Astrocyte of the cerebellum (primary cell): ENCODE measurements around the gene TBC1D22A.
"Not testable (repeated sequence)": the region's sequence is repeated elsewhere in the genome, so short reads cannot be mapped to it uniquely, and the experiment has no call there.

ENCODE experiments used
- DNase-seq: peaks from one replicate; pipeline ENCODE4 v3.0.0-alpha.2; 2011; ENCODE audit warnings: low read depth
- H3K4me3 ChIP-seq: 2 replicates; pipeline ENCODE4 v1.5.1; 2011; ENCODE audit warnings: mild to moderate bottlenecking, low read depth, low read length, moderate library complexity
- CTCF ChIP-seq: IDR thresholded peaks from 2 replicates; pipeline ENCODE4 v1.5.1; 2012; ENCODE audit warnings: low read length, low read depth, moderate library complexity, mild to moderate bottlenecking; ENCODE audit errors: missing control alignments
- in situ Hi-C: cut with HindIII; loops from 2 replicates; pipeline ENCODE4 v1.10.0; 2017; ENCODE audit warnings: low sequenced_read_pairs

The TBC1D22A gene

GRCh38 chr22:47163856-47164513 is 401.5 kb downstream of the TBC1D22A start:
- no peak for DNase-seq
- in situ Hi-C loops, result no loop called here
- no peak for TF ChIP-seq CTCF
- no peak overlapping the region for H3K4me3 ChIP-seq

- in situ Hi-C loops, result no loop called here
- H3K4me3 ChIP-seq, result no peak overlapping the region
- no peak for TF ChIP-seq CTCF
- DNase-seq, result no peak
Measured at GRCh38 chr22:47164514-47165337, 402.3 kb downstream of the TBC1D22A start.

GRCh38 chr22:47165338-47166032 is 403.0 kb downstream of the TBC1D22A start:
- no peak for DNase-seq
- no peak overlapping the region for H3K4me3 ChIP-seq
- in situ Hi-C loops, result no loop called here

GRCh38 chr22:47166033-47166404 is 403.6 kb downstream of the TBC1D22A start:
- H3K4me3 ChIP-seq, result no peak overlapping the region
- TF ChIP-seq CTCF, result no peak
- DNase-seq, result no peak
- in situ Hi-C loops, result no loop called here

More at GRCh38 chr22:47165338-47166032, 403.0 kb downstream of the TBC1D22A start:
- TF ChIP-seq CTCF, result no peak

GRCh38 chr22:47166446-47167016 is 404.1 kb downstream of the TBC1D22A start:
- H3K4me3 ChIP-seq, result no peak overlapping the region
- in situ Hi-C loops, result no loop called here
- no peak for TF ChIP-seq CTCF
- DNase-seq, result no peak

- TF ChIP-seq CTCF, result no peak
- no peak overlapping the region for H3K4me3 ChIP-seq
- in situ Hi-C loops, result no loop called here
- DNase-seq, result no peak
Measured at GRCh38 chr22:47167056-47167455, 404.6 kb downstream of the TBC1D22A start.

- H3K4me3 ChIP-seq, in situ Hi-C loops, DNase-seq: not testable (repeated sequence)
Measured at GRCh38 chr22:47167921-47168320, 405.5 kb downstream of the TBC1D22A start.
